Aorta (tissue), 5 donors: ENCODE measurements around the gene G3BP1. TPM values are rescaled to one million over a fixed set of nuclear protein-coding genes. Genes with fewer than 3 reads are reported as not detected.

Experiments used
- ATAC-seq: fragments of 200-7000 bp; cut with Tn5 transposase; one replicate; pipeline ENCODE4 v1.9.1; 2022; ENCODE audit warnings: moderate library complexity; ENCODE audit not compliant: low FRiP score
- DNase-seq, 2 donors: peaks; one replicate each; pipeline ENCODE4 v3.0.0-alpha.2; 2020
- H3K27ac ChIP-seq, 2 donors: one replicate each; pipeline ENCODE4 v1.5.1; 2013; ENCODE audit warnings: low read length in 2 of 2, mild to moderate bottlenecking in 2 of 2, moderate library complexity in 2 of 2, control low read depth in 1 of 2, inconsistent platforms in 1 of 2, low read depth in 1 of 2
- H3K27me3 ChIP-seq, 2 donors: one replicate each; pipeline ENCODE4 v1.6.1; 2013; ENCODE audit warnings: control low read depth in 1 of 2, low read length in 1 of 2, mild to moderate bottlenecking in 1 of 2, moderate library complexity in 1 of 2; ENCODE audit not compliant: insufficient read depth in 2 of 2, control insufficient read depth in 1 of 2
- H3K36me3 ChIP-seq, 2 donors: one replicate each; pipeline ENCODE4 v1.6.1; 2013; ENCODE audit warnings: control low read depth in 1 of 2, low read length in 1 of 2, mild to moderate bottlenecking in 1 of 2; ENCODE audit not compliant: insufficient read depth in 2 of 2, control insufficient read depth in 1 of 2
- H3K4me1 ChIP-seq, 2 donors: one replicate each; pipeline ENCODE4 v1.6.1; 2013; ENCODE audit warnings: low read length in 2 of 2, control low read depth in 1 of 2, mild to moderate bottlenecking in 1 of 2, moderate library complexity in 1 of 2; ENCODE audit not compliant: insufficient read depth in 2 of 2, control insufficient read depth in 1 of 2
- H3K4me3 ChIP-seq, 2 donors: one replicate each; pipeline ENCODE4 v1.5.1; 2013; ENCODE audit warnings: low read length in 2 of 2, control low read depth in 1 of 2, mild to moderate bottlenecking in 1 of 2
- H3K9me3 ChIP-seq: one replicate; pipeline ENCODE4 v1.6.1; 2013; ENCODE audit warnings: mild to moderate bottlenecking, low read length; ENCODE audit not compliant: control insufficient read depth
- WGBS, 2 donors: extraction: QIAGEN DNeasy Blood & Tissue Kit; methylation state at CpG; one replicate each; pipeline ENCODE4 v1.1.7; 2013; 5-methylcytosine and 5-hydroxymethylcytosine counted together
- intact Hi-C, 2 donors: fragments of 100-400 bp; cut with DNase I; formaldehyde crosslinking; loops; one replicate each; pipeline versions ENCODE4 v1.14.2 to v1.15.0; 2022
- polyA plus RNA-seq, 2 donors: library from polyadenylated mRNA; stranded (reverse); fragments of 200-250 nt; gene quantifications; one replicate each; pipeline ENCODE4 v1.2.3, GENCODE V29; 2013
- total RNA-seq, 2 donors: library from RNA; stranded (reverse); fragmentation: NEBNext Ultra II Directional; extraction: Animal tissue kit (Norgen Biotek cat#: 25700); gene quantifications; one replicate each; pipeline ENCODE4 v1.2.1, GENCODE V29; 2021
- donor health status: healthy with polysubstance abuse.
- donor health status: Bipolar disorder and iron deficiency.
- donor health status: DM: no; HTN: no; CAD: no.
- donor health status: DM: no; HTN: no; CAD: no.
- donor health status: DM: yes; HTN: yes; CAD: no.

G3BP1 gene
- total and polyA plus RNA-seq, 4 donors, result 18.7 to 140 (median 69.6) TPM

DNA sequence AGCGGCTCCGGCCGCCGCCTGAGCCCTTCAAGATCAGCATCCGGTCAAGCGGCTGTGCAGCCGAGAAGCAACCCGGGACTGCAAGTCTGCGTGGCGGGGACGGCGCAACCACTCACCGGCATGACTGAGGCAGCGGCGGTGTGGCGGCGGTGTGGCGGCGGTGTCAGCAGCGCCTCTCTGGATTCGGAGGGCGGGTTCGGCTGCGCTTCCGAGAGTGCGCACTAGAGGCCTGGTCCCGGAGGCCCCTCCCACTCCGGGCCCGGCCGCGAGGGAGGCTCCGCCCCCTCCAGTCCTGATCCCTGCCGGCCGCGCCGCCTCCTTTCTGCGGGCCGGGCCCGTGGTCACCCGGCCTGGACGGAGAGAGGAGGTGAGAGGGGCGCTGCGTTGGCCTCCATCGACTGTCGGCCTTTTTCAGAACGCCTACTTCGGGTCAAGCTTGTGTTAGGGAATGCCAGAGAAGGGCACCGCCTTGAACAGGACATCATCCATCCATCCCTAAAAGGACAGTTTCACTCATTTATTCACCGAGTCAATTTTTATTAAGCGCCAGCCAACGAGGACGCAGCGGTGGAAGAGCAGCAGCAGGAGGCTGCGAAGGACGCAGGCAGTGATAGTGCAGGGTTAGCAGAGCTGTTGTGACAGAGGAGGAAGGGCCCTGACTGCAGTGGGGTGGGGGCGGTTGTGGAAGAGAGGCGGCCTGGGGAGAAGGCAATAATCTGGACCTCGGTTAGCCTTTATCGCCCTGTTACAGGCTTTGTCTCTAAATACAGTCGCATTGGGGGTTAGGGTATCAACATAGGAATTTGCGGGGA is 13.1 kb upstream of the G3BP1 start, which contains the start of gene ATOX1:
Gene ATOX1 (minus strand): TSS at position 202 of the 812 bp plus-strand sequence. CDS start 80 bp downstream, at position 122.
- H3K27me3 ChIP-seq, result no peaks in the 10 kb centered on the region
- WGBS, 2 donors, result 2 to 3% methylated on average over 61 of the region's 61 CpGs
- ATAC-seq (peak; percentile 100), DNase-seq (peak; percentile 95 to 97)
- no peaks in the 10 kb centered on the region for H3K9me3 ChIP-seq
- H3K36me3 ChIP-seq, result no peaks in the 10 kb centered on the region
- H3K4me3 ChIP-seq, result peak within 1 kb of the TSS; percentile 84 to 86
- peak within 1 kb of the TSS; percentile 31 to 82 for H3K27ac ChIP-seq
- intact Hi-C loops, result loop anchor here (1.0 to 5.0 kb wide), 3 partner anchors 12 to 589 kb away; partner anchors contain the start of gene G3BP1 (in 1 of the 2)
- H3K4me1 ChIP-seq, result no peaks in the 10 kb centered on the region

GRCh38 chr5:151764801-151765200 is 7.0 kb upstream of the G3BP1 start:
- ATAC-seq (no peak), DNase-seq (no peak)
- no peaks in the 10 kb centered on the region for H3K36me3 ChIP-seq
- intact Hi-C loops, result no loop called here
- no peak overlapping the region for H3K27ac ChIP-seq
- no peaks in the 10 kb centered on the region for H3K4me1 ChIP-seq
- H3K27me3 ChIP-seq, result no peaks in the 10 kb centered on the region
- no peak overlapping the region for H3K4me3 ChIP-seq
- H3K9me3 ChIP-seq, result no peaks in the 10 kb centered on the region

GRCh38 chr5:151766975-151767374 is 4.8 kb upstream of the G3BP1 start:
- Histone ChIP-seq H3K4me3 (no peak overlapping the region), H3K4me1 (no peaks in the 10 kb centered on the region), H3K9me3 (no peaks in the 10 kb centered on the region), H3K36me3 (no peaks in the 10 kb centered on the region), H3K27ac (no peak overlapping the region), H3K27me3 (no peaks in the 10 kb centered on the region)
- intact Hi-C loops, result no loop called here
- ATAC-seq (no peak), DNase-seq (no peak)

DNA sequence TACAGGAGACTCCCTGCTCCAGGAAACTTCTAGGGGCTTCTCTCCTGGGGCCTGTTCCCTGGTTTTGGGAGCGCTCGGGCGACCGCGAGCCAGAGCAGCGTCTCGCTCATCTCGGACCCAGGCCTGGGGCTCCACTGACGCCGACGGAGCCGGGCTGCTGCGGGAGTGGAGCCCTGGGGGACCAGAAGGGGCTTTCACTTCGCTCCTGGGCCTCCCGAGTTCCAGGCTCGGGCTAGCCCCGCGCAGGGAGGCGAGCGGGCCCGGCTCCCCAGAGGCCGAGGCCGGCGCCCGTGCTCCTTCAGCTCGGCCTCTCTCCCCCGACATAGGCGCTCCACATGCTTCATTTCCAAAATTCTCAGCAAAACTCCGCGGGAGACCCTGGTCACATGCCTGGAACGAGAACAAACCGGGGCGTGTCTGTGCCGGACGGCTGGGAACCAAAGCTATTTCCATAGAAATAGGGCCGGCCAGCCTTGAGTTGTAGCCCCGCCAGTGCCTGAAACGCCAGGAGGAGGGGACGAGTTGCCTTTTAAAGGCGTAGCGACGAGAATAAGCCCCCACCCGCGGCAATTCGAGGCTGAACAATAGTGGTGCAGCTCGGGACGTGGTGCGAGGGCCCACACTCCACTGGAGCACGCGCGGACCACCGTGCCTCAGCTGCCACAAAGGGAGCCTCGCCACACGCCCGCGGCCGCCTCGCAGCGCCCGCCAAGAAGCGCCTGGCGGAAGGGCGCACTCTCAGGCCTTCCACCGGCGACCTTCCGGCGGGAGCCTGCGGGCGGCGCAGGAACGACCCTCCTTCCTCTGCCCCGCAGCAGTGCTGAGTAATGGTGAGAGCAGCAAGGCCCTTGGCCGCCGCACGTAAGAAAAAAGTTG is 1.1 kb upstream of the G3BP1 start:
- Histone ChIP-seq H3K27me3 (no peaks in the 10 kb centered on the region), H3K9me3 (no peaks in the 10 kb centered on the region), H3K4me3 (peak overlapping the region; percentile 30 to 37), H3K27ac (peak overlapping the region; percentile 94 to 96), H3K36me3 (no peaks in the 10 kb centered on the region), H3K4me1 (no peaks in the 10 kb centered on the region)
- peak; percentile 73 for ATAC-seq
- 2% methylated on average over 72 to 75 of the region's 75 CpGs for WGBS, 2 donors
- peak; percentile 88 to 89 for DNase-seq
- intact Hi-C loops, result loop anchor here (1.0 to 10.0 kb wide), 2 partner anchors 12 to 516 kb away; partner anchors contain the start of genes ATOX1 (in 2 of the 2) and GM2A (in 1 of the 2)

GRCh38 chr5:151772029-151772845 is 483 bp downstream of the G3BP1 start:
- Histone ChIP-seq H3K27me3 (no peaks in the 10 kb centered on the region), H3K4me1 (no peaks in the 10 kb centered on the region), H3K4me3 (peak overlapping the region; percentile 48 to 59), H3K36me3 (no peaks in the 10 kb centered on the region), H3K27ac (peak overlapping the region; percentile 76 to 77), H3K9me3 (no peaks in the 10 kb centered on the region)
- ATAC-seq, result no peak
- intact Hi-C loops, result loop anchor here in 1 of 2 donors (10.0 kb wide), 1 partner anchor 517 kb away; the partner anchor contains the start of gene GM2A
- DNase-seq, result peak; percentile 72 to 80
- 0 to 1% methylated on average over 72 to 87 of the region's 87 CpGs for WGBS, 2 donors

DNA sequence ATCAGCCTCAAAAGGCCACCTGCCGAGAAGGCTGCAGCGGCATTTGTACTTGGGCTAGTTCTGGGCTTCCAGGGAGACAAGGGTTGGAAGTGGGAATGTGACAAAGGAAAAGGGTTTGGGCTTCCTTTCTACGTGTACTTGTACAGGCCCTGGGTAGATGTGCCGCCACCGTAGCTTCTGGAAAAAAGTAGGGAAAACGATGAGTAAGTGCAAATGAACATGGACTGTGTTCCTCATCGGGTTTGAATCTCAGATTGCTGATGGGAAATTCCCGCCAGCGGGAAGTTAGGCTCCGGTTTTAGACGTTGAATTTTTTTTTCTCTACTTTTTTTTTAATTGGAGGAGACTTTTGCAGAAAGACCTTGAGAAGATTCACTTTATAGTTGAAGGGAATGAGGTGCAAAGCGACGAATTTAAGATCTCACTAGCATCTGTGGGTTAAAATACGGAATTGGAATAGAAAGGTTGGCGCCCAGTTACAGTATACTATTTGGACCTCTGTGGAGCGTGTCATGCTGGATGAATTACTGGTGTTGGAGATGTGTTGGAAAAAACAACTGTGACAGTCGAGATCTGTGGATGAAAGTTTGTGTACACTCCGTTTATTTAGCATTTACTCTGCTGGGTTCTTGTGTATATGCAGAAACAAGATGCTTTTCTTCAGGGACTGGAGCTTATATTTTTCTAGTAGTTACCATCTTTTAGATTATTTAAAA is 1.2 kb downstream of the G3BP1 start:
- intact Hi-C loops, result loop anchor here in 1 of 2 donors (10.0 kb wide), 1 partner anchor 518 kb away; the partner anchor contains the start of gene GM2A
- Histone ChIP-seq H3K4me3 (peak overlapping the region; percentile 48 to 59), H3K9me3 (no peaks in the 10 kb centered on the region), H3K27me3 (no peaks in the 10 kb centered on the region), H3K36me3 (peaks cover 0 to 2% of the 10 kb centered on the region in 2 donors), H3K27ac (peak overlapping the region; percentile 30 to 76), H3K4me1 (no peaks in the 10 kb centered on the region)
- DNase-seq, result peak in 1 of 2 donors; percentile 57
- WGBS, 2 donors, result 0 to 1% methylated on average over 18 of the region's 18 CpGs
- no peak for ATAC-seq

- H3K27ac ChIP-seq, result no peak overlapping the region
- H3K27me3 ChIP-seq, result no peaks in the 10 kb centered on the region
- no peaks in the 10 kb centered on the region for H3K4me1 ChIP-seq
- peak overlapping the region; percentile 11 to 44 for H3K4me3 ChIP-seq
- peaks cover 0 to 2% of the 10 kb centered on the region in 2 donors for H3K36me3 ChIP-seq
- 0 to 1% methylated on average over 3 of the region's 3 CpGs for WGBS, 2 donors
- no peaks in the 10 kb centered on the region for H3K9me3 ChIP-seq
- ATAC-seq (no peak), DNase-seq (no peak)
- intact Hi-C loops, result loop anchor here in 1 of 2 donors (10.0 kb wide), 1 partner anchor 519 kb away; the partner anchor contains the start of gene GM2A
Observed at GRCh38 chr5:151773951-151774350, 2.2 kb downstream of the G3BP1 start.
